ENCODE data around the gene PAIP1. TPM values are rescaled to one million over a fixed set of nuclear protein-coding genes. Genes with fewer than 3 reads are reported as not detected.
"Not testable (repeated sequence)": the region's sequence is repeated elsewhere in the genome, so short reads cannot be mapped to it uniquely, and the experiment has no call there.

The PAIP1 gene
- total and polyA plus RNA-seq, 4 donors: 58.6 to 65.8 (median 63.2) TPM

DNA sequence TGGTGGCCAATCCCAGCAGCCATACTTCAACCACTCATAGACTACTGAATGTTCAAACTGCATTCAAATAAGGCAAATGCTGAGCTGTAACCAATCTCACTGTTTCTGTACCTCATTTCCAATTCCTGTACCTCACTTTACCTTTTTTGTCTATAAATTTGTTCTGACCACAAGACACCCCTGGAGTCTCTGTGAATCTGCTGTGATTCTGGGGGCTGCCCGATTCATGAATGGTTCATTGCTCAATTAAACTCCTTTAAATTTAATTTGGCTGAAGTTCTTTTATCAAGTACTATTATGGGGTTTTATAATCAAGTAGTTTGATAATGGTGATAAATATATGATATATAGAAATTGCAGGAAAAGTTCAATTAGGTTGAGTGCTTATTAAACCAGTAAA, 42.0 kb upstream of the PAIP1 start:
- 98 to 100% methylated on average over 1 of the region's 1 CpG for WGBS, 2 donors
- intact Hi-C loops (cut with DNase I); H3K27ac ChIP-seq (ENCODE audit: low read depth in 1 of 2, low read length in 2 of 2); H3K9me3 ChIP-seq (ENCODE audit: control insufficient read depth, low read length); ATAC-seq (ENCODE audit: low FRiP score); H3K27me3 ChIP-seq (ENCODE audit: control insufficient read depth in 1 of 2, insufficient read depth in 2 of 2, low read length in 1 of 2); H3K36me3 ChIP-seq (ENCODE audit: control insufficient read depth in 1 of 2, insufficient read depth in 2 of 2, low read length in 1 of 2); DNase-seq; H3K4me1 ChIP-seq (ENCODE audit: control insufficient read depth in 1 of 2, insufficient read depth in 2 of 2, low read length in 2 of 2); H3K4me3 ChIP-seq (ENCODE audit: low read length in 2 of 2): not testable (repeated sequence)

DNA sequence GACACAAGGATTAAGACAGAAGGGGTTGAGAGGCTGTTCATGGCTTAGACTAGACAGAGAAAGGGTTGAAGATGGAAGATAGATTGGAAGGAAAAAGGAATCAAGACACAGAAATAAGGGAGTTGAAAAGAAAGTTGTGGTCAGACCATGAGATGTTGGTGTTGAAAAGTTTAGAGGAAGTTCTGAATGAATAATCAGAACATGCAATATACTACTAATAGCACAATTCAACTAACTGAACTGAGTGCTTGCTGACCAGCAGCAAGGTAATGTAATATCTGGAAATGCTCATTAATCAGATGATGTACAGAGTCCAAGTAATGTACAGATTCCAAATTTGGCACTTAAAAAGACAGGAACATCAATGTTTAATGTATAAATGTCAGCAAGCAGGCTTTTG, 35.5 kb upstream of the PAIP1 start:
- intact Hi-C loops (cut with DNase I): no loop called here
- H3K27ac ChIP-seq (ENCODE audit: low read depth in 1 of 2, low read length in 2 of 2): no peak overlapping the region
- ATAC-seq (ENCODE audit: low FRiP score): no peak

DNA sequence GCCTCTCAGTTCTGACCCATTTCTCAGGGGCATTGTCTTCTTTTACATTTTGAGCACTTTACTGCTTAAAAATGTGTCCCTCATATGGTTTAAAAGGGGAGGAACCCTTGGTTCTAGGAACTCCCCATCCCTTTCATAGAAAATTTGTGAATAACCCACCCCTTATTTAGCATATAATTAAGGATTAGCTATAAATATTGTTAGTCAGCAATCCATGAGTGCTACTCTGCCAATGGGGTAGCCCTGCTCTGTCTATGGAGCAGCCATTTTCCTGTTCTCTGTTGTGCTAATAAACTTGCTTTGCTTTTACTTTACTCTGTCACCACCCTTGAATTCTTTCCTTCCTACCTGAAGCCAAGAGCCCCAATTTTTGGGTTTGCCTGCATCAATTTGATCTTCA, 33.8 kb upstream of the PAIP1 start:
- Histone ChIP-seq H3K4me1 (ENCODE audit: control insufficient read depth in 1 of 2, insufficient read depth in 2 of 2, low read length in 2 of 2) (no peaks in the 10 kb centered on the region), H3K9me3 (ENCODE audit: control insufficient read depth, low read length) (no peaks in the 10 kb centered on the region), H3K4me3 (ENCODE audit: low read length in 2 of 2) (no peak overlapping the region), H3K36me3 (ENCODE audit: control insufficient read depth in 1 of 2, insufficient read depth in 2 of 2, low read length in 1 of 2) (no peaks in the 10 kb centered on the region), H3K27ac (ENCODE audit: low read depth in 1 of 2, low read length in 2 of 2) (no peak overlapping the region), H3K27me3 (ENCODE audit: control insufficient read depth in 1 of 2, insufficient read depth in 2 of 2, low read length in 1 of 2) (no peaks in the 10 kb centered on the region)
- no peak for ATAC-seq (ENCODE audit: low FRiP score)
- intact Hi-C loops (cut with DNase I): no loop called here
- no peak for DNase-seq

More for the DNA sequence above, 35.5 kb upstream of the PAIP1 start:
- Histone ChIP-seq H3K4me1 (ENCODE audit: control insufficient read depth in 1 of 2, insufficient read depth in 2 of 2, low read length in 2 of 2) (no peaks in the 10 kb centered on the region), H3K4me3 (ENCODE audit: low read length in 2 of 2) (no peak overlapping the region), H3K36me3 (ENCODE audit: control insufficient read depth in 1 of 2, insufficient read depth in 2 of 2, low read length in 1 of 2) (no peaks in the 10 kb centered on the region), H3K9me3 (ENCODE audit: control insufficient read depth, low read length) (no peaks in the 10 kb centered on the region), H3K27me3 (ENCODE audit: control insufficient read depth in 1 of 2, insufficient read depth in 2 of 2, low read length in 1 of 2) (no peaks in the 10 kb centered on the region)
- no peak for DNase-seq

DNA sequence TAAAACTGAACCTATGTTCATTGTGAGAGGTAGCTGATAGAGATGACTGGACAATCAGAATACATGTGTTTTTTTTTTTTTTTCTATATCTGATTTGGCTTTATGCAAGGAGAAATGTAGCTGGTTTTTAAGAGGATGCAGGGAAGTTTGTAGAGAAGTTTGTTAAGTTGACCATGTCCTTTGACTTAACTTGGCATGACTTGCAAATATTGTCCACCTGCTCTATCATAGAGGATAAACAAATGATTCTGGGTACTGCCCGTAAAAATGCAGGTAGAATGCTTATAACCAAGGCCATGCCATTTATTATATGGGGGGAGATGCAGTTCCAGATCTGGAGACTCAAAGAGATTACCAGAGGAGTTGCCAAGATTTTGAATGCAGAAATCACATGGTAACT, 32.4 kb upstream of the PAIP1 start:
- no peak for DNase-seq
- Histone ChIP-seq H3K9me3 (ENCODE audit: control insufficient read depth, low read length) (no peaks in the 10 kb centered on the region), H3K27me3 (ENCODE audit: control insufficient read depth in 1 of 2, insufficient read depth in 2 of 2, low read length in 1 of 2) (no peaks in the 10 kb centered on the region), H3K4me1 (ENCODE audit: control insufficient read depth in 1 of 2, insufficient read depth in 2 of 2, low read length in 2 of 2) (no peaks in the 10 kb centered on the region), H3K27ac (ENCODE audit: low read depth in 1 of 2, low read length in 2 of 2) (no peak overlapping the region), H3K36me3 (ENCODE audit: control insufficient read depth in 1 of 2, insufficient read depth in 2 of 2, low read length in 1 of 2) (no peaks in the 10 kb centered on the region), H3K4me3 (ENCODE audit: low read length in 2 of 2) (no peak overlapping the region)
- intact Hi-C loops (cut with DNase I): no loop called here
- no peak for ATAC-seq (ENCODE audit: low FRiP score)
- WGBS, 2 donors: 94 to 100% methylated on average over 1 of the region's 1 CpG

DNA sequence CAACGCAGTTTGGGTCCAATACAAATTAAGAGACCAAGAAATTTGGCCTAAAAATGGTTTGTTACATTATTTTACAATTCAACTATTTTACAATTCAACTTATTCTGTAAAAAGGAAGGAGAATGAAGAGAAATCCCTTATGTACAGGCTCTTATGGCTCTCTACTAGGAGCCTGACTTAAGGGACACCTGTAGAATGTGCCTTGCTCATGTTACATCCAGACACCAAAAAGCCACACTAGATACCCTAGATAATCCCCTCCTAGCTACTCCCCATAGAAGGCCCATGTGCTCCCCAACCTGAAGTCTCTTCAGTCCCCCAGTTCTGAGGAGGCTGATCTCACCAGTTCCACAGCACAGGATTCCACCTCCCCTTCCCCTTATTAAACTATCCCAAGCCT, 32.0 kb upstream of the PAIP1 start:
- H3K27me3 ChIP-seq (ENCODE audit: control insufficient read depth in 1 of 2, insufficient read depth in 2 of 2, low read length in 1 of 2): no peaks in the 10 kb centered on the region
- WGBS, 2 donors: 0 to 51% methylated on average over 1 of the region's 1 CpG
- no peaks in the 10 kb centered on the region for H3K9me3 ChIP-seq (ENCODE audit: control insufficient read depth, low read length)
- intact Hi-C loops (cut with DNase I): no loop called here
- H3K27ac ChIP-seq (ENCODE audit: low read depth in 1 of 2, low read length in 2 of 2): no peak overlapping the region
- ATAC-seq (ENCODE audit: low FRiP score): no peak
- no peaks in the 10 kb centered on the region for H3K4me1 ChIP-seq (ENCODE audit: control insufficient read depth in 1 of 2, insufficient read depth in 2 of 2, low read length in 2 of 2)
- DNase-seq: no peak
- H3K4me3 ChIP-seq (ENCODE audit: low read length in 2 of 2): no peak overlapping the region
- no peaks in the 10 kb centered on the region for H3K36me3 ChIP-seq (ENCODE audit: control insufficient read depth in 1 of 2, insufficient read depth in 2 of 2, low read length in 1 of 2)

DNA sequence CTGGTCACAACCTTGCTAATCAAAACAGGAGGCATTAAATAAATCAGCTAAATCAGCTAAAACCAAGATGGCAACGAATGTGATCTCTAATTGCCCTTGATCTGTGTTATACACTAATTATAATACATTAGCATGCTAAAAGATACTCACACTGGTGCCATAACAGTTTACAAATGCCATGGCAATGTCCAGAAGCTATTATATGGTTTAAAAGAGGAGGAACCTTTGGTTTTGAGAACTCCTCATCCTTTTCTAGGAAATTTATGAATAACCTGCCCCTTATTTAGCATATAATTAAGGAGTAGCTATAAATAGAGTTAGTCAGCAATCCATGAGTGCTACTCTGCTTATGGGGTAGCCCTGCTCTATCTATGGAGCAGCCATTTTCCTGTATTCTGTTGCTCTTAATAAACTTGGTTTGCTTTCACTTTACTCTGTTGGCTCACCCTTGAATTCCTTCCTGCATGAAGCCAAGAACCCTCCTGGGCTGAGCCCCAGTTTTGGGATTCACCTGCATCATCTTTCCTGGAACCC, 27.4 kb upstream of the PAIP1 start:
- Histone ChIP-seq H3K4me1 (ENCODE audit: control insufficient read depth in 1 of 2, insufficient read depth in 2 of 2, low read length in 2 of 2) (no peaks in the 10 kb centered on the region), H3K27me3 (ENCODE audit: control insufficient read depth in 1 of 2, insufficient read depth in 2 of 2, low read length in 1 of 2) (no peaks in the 10 kb centered on the region), H3K36me3 (ENCODE audit: control insufficient read depth in 1 of 2, insufficient read depth in 2 of 2, low read length in 1 of 2) (peaks cover 3 to 7% of the 10 kb centered on the region in 2 donors), H3K9me3 (ENCODE audit: control insufficient read depth, low read length) (no peaks in the 10 kb centered on the region), H3K27ac (ENCODE audit: low read depth in 1 of 2, low read length in 2 of 2) (no peak overlapping the region), H3K4me3 (ENCODE audit: low read length in 2 of 2) (no peak overlapping the region)
- no peak for ATAC-seq (ENCODE audit: low FRiP score)
- 90 to 95% methylated on average over 1 of the region's 1 CpG for WGBS, 2 donors
- DNase-seq: no peak
- intact Hi-C loops (cut with DNase I): no loop called here

DNA sequence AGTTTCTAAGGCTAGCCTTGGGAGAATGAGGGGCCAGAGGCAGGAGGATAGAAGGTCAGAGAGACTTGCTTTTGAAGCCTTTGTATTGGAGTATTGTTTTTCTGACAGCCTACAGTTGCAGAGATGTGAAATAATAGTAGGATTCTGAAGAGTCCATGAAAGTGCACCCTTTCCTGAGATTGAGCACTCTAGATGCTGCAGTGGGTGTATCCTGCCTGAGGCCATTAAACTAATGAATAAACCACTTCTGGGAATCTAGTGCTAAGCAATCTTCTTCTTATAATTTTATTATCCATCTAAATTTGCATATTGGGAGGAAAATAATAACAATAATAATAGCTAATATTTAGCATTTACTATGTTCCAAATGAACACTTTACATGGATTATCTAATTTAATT, 26.8 kb upstream of the PAIP1 start:
- H3K9me3 ChIP-seq (ENCODE audit: control insufficient read depth, low read length): no peaks in the 10 kb centered on the region
- no peak overlapping the region for H3K27ac ChIP-seq (ENCODE audit: low read depth in 1 of 2, low read length in 2 of 2)
- DNase-seq (no peak), ATAC-seq (ENCODE audit: low FRiP score) (no peak)
- no peak overlapping the region for H3K4me3 ChIP-seq (ENCODE audit: low read length in 2 of 2)
- no peaks in the 10 kb centered on the region for H3K4me1 ChIP-seq (ENCODE audit: control insufficient read depth in 1 of 2, insufficient read depth in 2 of 2, low read length in 2 of 2)
- peaks cover 3 to 7% of the 10 kb centered on the region in 2 donors for H3K36me3 ChIP-seq (ENCODE audit: control insufficient read depth in 1 of 2, insufficient read depth in 2 of 2, low read length in 1 of 2)
- intact Hi-C loops (cut with DNase I): no loop called here
- no peaks in the 10 kb centered on the region for H3K27me3 ChIP-seq (ENCODE audit: control insufficient read depth in 1 of 2, insufficient read depth in 2 of 2, low read length in 1 of 2)

DNA sequence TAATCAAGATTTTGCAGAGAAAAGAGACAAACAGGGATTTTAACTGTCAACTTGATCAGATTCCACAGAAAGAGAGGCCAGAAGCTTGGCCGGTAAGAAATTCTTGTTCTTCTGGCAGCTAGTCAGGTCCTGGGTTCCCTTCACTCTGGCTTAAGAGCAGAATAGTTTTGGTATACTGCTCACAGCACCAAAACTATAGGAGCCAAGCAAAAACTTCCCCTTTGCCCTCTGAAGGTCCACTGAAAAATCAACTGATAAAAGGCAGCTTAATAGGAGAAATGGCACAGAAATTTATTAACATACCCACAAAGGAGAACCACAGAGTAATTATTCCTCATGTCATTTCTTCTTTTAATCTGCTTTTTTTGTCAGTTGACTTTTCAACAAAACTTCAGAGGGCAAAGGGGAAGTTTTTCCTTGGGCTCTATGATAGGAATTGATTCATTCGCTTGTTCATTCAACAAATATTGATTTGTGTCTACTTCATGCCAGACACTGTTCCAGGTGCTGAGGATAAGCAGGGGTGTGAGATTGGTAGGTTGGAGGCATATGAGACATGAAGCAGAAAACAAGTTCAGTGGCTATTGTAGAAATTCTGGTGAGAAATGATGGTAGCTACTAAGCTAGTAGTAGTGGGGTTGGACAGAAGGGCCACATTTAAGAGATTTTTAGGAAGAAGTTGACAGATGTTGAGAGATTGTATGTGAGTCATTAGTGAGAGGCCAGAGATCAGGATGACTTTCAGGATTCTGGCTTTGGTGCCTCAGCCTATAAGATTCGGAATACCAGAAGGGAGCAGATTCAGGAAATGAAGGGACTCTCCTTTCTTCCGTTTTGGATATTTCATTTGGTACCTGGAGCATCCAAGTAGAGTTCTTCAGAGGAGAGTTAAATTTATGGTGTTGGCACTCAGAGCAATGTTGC, 25.5 kb upstream of the PAIP1 start:
- no peak for ATAC-seq (ENCODE audit: low FRiP score)
- Histone ChIP-seq H3K4me1 (ENCODE audit: control insufficient read depth in 1 of 2, insufficient read depth in 2 of 2, low read length in 2 of 2) (no peaks in the 10 kb centered on the region), H3K9me3 (ENCODE audit: control insufficient read depth, low read length) (no peaks in the 10 kb centered on the region), H3K27ac (ENCODE audit: low read depth in 1 of 2, low read length in 2 of 2) (no peak overlapping the region), H3K36me3 (ENCODE audit: control insufficient read depth in 1 of 2, insufficient read depth in 2 of 2, low read length in 1 of 2) (peaks cover 3 to 7% of the 10 kb centered on the region in 2 donors), H3K27me3 (ENCODE audit: control insufficient read depth in 1 of 2, insufficient read depth in 2 of 2, low read length in 1 of 2) (no peaks in the 10 kb centered on the region), H3K4me3 (ENCODE audit: low read length in 2 of 2) (no peak overlapping the region)
- intact Hi-C loops (cut with DNase I): no loop called here
- WGBS, 2 donors: 79% methylated on average over 4 of the region's 4 CpGs
- no peak for DNase-seq

DNA sequence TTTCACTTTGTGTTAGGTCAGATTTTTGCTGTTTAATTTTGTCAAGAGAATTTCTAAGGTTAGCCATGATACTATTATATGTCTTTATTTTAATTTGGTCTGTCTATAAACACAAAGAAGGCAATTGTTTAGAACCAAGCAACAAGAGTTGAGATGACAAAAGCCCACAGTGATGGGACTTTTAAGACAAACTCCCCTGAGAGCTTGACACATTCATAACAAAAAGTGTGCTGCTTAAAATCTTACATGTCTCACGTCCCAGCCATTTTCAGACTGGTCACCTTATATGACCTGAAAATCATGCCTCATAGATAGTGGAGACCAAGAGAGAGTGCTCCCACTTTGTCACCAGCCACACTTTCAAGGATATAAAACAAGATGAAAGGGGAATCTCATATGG, 24.5 kb upstream of the PAIP1 start:
- DNase-seq (no peak), ATAC-seq (ENCODE audit: low FRiP score) (no peak)
- H3K4me1 ChIP-seq (ENCODE audit: control insufficient read depth in 1 of 2, insufficient read depth in 2 of 2, low read length in 2 of 2): no peaks in the 10 kb centered on the region
- intact Hi-C loops (cut with DNase I): no loop called here
- H3K27ac ChIP-seq (ENCODE audit: low read depth in 1 of 2, low read length in 2 of 2): no peak overlapping the region
- no peaks in the 10 kb centered on the region for H3K9me3 ChIP-seq (ENCODE audit: control insufficient read depth, low read length)
- H3K4me3 ChIP-seq (ENCODE audit: low read length in 2 of 2): no peak overlapping the region
- H3K36me3 ChIP-seq (ENCODE audit: control insufficient read depth in 1 of 2, insufficient read depth in 2 of 2, low read length in 1 of 2): peaks cover 6 to 7% of the 10 kb centered on the region in 2 donors
- no peaks in the 10 kb centered on the region for H3K27me3 ChIP-seq (ENCODE audit: control insufficient read depth in 1 of 2, insufficient read depth in 2 of 2, low read length in 1 of 2)
- WGBS, 2 donors: 78% methylated on average over 1 of the region's 1 CpG
